Activated naive CD4-positive, alpha-beta T cell treated with anti-CD3 and anti-CD28 coated beads, Interleukin-2, amount 10 ng/mL, durations not matched to agents 5 hours and 36 hours (primary cell): Measurements from ENCODE around the gene GIPR. TPM values are rescaled to one million over a fixed set of nuclear protein-coding genes. Genes with fewer than 3 reads are reported as not detected.

ENCODE experiments used
- microRNA-seq: library from miRNA; unstranded; fragments of <30 nt; microRNA quantifications from one replicate; pipeline ENCODE4 v1.2.0, GENCODE V29; 2022; ENCODE audit warnings: borderline microRNAs expressed, borderline replicate concordance
- total RNA-seq, 2 experiments: library from RNA; stranded (reverse); gene quantifications; one replicate each; pipeline ENCODE4 v1.2.3, GENCODE V29; 2021

GIPR gene
- 1 to 10 TPM; 4.2 to 4.8 TPM for total RNA-seq

GRCh38 chr19:45667620-45668341 is at the start of gene GIPR:
GIPR (plus strand) TSS chr19:45668221; CDS start chr19:45669521, 1,300 bp downstream.

GRCh38 chr19:45638930-45639729 is 28.9 kb upstream of the GIPR start, which contains the start of gene EML2:
EML2 (minus strand) TSS chr19:45639397; CDS start chr19:45639376, 21 bp downstream.

DNA sequence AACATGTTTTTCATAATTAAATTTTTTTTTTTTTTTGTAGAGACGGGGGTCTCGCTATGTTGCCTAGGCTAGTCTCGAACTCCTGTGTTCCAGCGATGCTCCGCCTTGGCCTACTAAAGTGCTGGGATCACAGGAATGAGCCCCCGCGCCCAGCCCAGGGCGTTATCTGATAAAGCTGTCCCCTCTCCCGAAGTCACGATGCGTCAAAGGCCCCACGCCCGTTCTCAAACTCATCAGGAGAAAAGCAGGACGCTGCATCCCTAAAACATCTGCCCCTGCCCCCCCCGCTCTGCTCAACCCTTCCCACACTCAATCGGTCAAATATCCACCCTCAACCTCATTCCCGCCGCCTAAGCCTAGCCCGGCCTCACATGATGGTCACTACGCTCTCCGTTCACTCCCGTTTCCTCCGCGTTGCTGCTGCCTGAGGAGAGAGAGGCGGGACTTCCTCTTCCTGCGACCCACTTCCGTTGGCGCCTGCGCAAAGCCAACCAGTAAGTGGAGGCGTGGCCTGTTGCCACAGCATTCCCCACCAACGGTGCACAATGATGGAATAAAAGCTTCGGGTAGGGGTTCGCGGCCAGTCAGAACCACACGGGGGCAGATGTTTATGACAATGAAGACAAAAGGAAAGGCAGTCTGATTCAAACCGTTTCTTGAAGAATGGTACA is 23.6 kb downstream of the GIPR start, which contains the start of gene SNRPD2:
TSS of gene SNRPD2 (minus strand) at position 438 of the 671 bp plus-strand sequence. CDS start at position 373, 65 bp downstream.

DNA sequence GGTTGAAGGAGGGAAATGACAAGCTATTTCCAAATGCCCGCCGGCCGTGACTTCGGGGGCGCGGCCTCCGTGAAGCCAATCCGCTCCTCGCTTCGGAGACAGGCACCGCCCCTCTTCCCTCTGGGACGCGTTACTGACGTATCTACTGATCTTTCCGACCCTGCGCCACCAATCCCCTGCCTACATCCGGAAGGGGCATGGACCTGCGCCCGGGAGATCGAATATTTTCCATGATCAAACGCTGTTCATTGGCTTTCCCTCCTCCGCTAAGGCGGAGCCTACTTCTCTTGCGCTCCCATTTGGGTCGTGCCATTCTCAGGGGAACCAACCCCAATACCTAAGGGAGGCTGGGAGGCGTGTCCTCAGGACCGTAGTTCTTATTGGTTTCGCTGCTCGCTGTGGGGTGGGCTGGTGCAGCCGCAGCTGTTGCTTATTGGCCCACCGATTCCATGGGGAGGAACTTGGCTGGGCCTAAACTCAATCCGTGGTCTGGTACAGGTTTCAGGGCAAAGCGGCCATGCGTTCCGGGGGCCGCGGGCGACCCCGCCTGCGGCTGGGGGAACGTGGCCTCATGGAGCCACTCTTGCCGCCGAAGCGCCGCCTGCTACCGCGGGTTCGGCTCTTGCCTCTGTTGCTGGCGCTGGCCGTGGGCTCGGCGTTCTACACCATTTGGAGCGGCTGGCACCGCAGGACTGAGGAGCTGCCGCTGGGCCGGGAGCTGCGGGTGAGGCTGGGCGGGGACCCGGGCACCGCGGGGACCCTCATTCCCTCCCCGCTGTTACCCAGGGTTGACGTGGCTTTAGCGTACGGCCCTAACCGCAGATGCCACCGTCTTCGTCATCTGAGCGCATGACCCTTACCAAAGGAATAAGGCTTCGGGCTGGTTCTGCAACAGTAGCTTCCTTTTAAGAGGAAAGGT is 24.4 kb downstream of the GIPR start, which contains the start of gene QPCTL:
TSS of gene QPCTL (plus strand) at position 480 of the 919 bp plus-strand sequence. CDS start at position 518, 38 bp downstream.

DNA sequence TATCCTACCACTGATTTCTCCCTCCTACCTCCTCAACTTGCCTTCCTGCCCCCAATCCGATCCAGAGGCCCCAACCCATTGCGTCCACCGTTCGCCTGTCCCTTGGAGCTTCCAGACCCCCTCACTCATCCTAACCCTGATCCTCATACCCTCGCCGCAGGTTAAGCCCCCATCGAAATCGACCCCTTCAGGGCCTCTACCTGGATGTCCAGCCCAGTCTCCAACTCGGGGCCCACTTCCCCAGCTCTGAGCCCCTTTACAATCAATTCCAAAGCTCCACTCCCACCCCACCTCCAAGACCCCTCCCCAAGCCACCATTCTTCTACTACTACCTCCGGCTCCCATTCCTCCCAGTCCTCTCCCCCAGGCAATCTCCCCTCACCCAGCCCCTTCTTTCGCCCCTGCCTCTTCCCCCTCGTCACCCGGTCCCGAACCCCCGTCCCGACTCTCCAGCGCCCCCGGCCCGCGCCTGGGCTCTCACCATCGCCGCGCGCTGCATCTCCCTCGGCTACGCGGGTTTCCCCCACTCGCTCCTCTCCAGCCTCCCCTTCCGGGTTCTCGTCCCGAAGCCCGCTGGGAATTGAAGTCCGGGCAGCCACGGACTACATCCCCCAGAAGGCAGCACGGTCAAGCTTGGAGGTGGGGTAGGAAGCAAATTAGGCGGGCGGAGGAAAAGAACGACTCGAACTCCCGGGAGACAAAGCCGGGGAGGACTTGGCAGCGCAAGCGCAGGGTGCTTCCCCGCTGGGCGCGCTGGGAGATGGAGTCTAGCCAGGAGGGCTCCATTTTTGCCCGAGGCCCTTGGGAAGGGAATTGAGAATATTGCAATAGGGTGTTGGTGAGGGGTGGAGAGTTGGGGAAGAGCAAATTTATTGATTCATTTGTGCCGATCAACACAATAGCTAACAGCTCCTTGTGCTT is 62.6 kb downstream of the GIPR start, which contains the start of gene FBXO46:
TSS of gene FBXO46 (minus strand) at position 529 of the 921 bp plus-strand sequence. CDS start 17,401 bp downstream, outside the sequence.

Small RNA genes lying within 50 kb of the gene (microRNA-seq; reads per million reads assigned to microRNA genes)
- gene MIR330 = 152 reads per million, percentile 75 among the genes with 10 or more reads in this experiment
- gene MIR642A = not detected
- gene MIR642B = not detected

Other genes with a start within 250 kb of the GIPR start
- 10 to 100 TPM; 58.1 to 60.7 TPM for gene ERCC1, start 244.3 kb upstream of the GIPR start, total RNA-seq
- 1 to 10 TPM; 8.2 to 9.8 TPM for gene FOSB, start 200.2 kb upstream of the GIPR start, total RNA-seq
- 1 to 10 TPM; 1.8 TPM for gene RTN2, start 171.2 kb upstream of the GIPR start, total RNA-seq
- gene PPM1N, start 169.8 kb upstream of the GIPR start, total RNA-seq = 1 to 10 TPM; 1.4 to 2.6 TPM
- 100 to 1,000 TPM; 156 to 162 TPM for gene VASP, start 160.7 kb upstream of the GIPR start, total RNA-seq
- gene OPA3, start 83.4 kb upstream of the GIPR start, total RNA-seq = 10 to 100 TPM; 13.0 to 15.2 TPM
- not detected for gene GPR4, start 66.0 kb upstream of the GIPR start, total RNA-seq
- 10 to 100 TPM; 94.8 to 97.6 TPM for gene EML2, start 28.8 kb upstream of the GIPR start, total RNA-seq
- gene SNRPD2, start 23.7 kb downstream of the GIPR start, total RNA-seq = 100 to 1,000 TPM; 575 to 607 TPM
- gene QPCTL, start 24.4 kb downstream of the GIPR start, total RNA-seq = 1 to 10 TPM; 6.7 to 8.4 TPM
- 10 to 100 TPM; 33.6 to 40.3 TPM for gene FBXO46, start 62.7 kb downstream of the GIPR start, total RNA-seq
- gene MEIOSIN, start 65.2 kb downstream of the GIPR start, total RNA-seq = not detected
- gene SIX5, start 101.0 kb downstream of the GIPR start, total RNA-seq = 1 to 10 TPM; 1.0 to 1.2 TPM
- 10 to 100 TPM; 24.8 to 27.0 TPM for gene DMPK, start 114.3 kb downstream of the GIPR start, total RNA-seq
- gene DMWD, start 124.6 kb downstream of the GIPR start, total RNA-seq = 10 to 100 TPM; 46.7 to 47.1 TPM
- under 1 TPM; 0.28 to 0.34 TPM for gene RSPH6A, start 147.1 kb downstream of the GIPR start, total RNA-seq
- 10 to 100 TPM; 78.7 to 83.3 TPM for gene SYMPK, start 194.9 kb downstream of the GIPR start, total RNA-seq
- gene FOXA3, start 196.1 kb downstream of the GIPR start, total RNA-seq = not detected
- gene IRF2BP1, start 217.9 kb downstream of the GIPR start, total RNA-seq = 10 to 100 TPM; 20.2 to 20.8 TPM
- 10 to 100 TPM; 10.1 to 10.8 TPM for gene MYPOP, start 234.4 kb downstream of the GIPR start, total RNA-seq
- gene NANOS2, start 246.6 kb downstream of the GIPR start, total RNA-seq = not detected